ACHN (cell line): ENCODE measurements around the gene FUT9.

Source experiments
- DNase-seq: peaks from one replicate; pipeline ENCODE4 v3.0.0-alpha.2; 2015
- in situ Hi-C: cut with HindIII; loops from 2 replicates; pipeline ENCODE4 v1.10.0; 2017; ENCODE audit warnings: low sequenced_read_pairs, low pct_ligation_motif_present, low pct_unique_long_range_greater_than_20kb

Gene FUT9

DNA sequence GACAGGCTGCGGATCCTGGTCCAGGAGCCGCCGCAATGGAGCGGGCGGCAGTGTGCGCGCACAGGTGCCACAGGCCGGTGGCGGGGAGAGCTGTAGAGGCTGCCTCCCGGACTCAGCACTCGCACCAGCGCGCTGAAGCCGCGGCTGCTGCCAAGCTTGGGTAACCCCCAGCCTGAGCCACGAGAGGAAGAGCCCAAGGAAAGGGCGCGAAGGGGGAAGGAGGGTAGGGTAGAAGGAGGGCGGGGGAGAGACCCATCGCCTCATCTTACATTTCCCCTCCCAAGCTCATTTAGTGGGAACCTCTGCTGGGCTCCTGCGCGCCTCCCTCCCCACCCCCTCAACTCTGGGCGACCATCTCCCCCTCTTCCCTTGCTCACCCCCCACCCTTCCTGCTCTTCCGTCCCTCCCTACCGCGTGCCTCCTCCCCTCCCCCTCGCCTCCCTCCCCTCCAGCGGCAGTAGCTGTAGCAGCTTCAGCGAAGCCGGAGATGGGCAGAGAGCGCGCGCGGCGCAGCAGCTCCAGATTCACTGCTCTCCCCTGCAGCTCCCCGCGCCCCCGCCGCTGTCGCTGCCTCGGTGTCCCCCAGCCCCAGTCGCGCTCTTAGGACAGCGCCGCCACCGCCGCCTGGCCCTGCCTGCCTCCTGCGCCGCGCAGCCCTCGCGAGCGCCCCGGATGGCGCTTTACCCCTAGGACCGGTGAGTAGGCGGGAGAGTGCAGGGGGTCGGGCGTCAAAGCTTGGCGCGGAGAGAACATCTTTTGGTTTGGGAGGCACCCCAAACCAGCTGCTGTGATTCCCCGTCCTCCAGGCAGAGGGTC, at the start of gene FUT9:
FUT9 (plus strand) TSS at position 457 of the 816 bp plus-strand sequence. CDS start 187,182 bp downstream, outside the sequence.
- in situ Hi-C loops: no loop called here
- peak; percentile 12 for DNase-seq

DNA sequence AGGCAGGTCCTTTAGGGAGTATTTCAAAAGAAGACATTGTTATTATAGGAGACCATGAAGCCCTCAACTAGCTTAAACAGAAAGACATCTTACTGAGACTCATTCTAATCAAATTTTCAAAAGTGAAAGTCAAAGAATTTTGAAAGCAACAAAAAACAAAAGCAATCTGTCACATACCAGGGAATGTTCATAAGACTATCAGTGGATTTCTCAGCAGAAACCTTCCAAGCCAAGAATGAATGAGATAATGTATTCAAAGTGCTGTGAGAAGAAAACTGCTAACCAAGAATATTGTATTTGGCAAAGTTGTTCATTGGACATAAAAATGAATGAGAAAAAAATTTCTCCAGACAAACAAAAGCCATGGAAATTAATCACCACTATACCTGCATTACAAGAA, 48.2 kb upstream of the FUT9 start:
- in situ Hi-C loops: no loop called here

DNA sequence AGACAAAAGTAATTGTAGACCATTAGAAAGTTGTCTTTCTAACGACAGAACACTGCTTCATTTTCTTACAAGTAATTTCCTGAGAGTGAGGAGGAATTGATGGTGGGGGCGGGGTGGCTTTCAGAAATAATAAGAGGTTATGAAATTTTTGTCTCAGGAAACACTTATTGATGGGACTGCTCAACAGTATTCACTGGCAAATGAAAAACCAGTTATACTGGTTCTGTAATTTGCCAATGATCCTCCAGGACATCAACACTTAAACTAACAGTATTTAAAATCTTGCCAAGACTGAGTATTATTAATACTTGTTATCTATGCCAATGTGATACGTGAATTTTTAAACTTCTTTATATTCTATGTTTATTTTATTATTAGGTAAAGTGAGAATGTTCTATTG, 41.8 kb upstream of the FUT9 start:
- in situ Hi-C loops: no loop called here
- no peak for DNase-seq

More for the DNA sequence above, 48.2 kb upstream of the FUT9 start:
- DNase-seq: no peak

GRCh38 chr6:95978230-95978629, 37.5 kb upstream of the FUT9 start:
- in situ Hi-C loops: no loop called here
- DNase-seq: peak; percentile 14

- no peak for DNase-seq
- in situ Hi-C loops: no loop called here
Observed at GRCh38 chr6:95991906-95992305, 23.9 kb upstream of the FUT9 start.

GRCh38 chr6:95994151-95994550, 21.6 kb upstream of the FUT9 start:
- in situ Hi-C loops: no loop called here
- no peak for DNase-seq

DNA sequence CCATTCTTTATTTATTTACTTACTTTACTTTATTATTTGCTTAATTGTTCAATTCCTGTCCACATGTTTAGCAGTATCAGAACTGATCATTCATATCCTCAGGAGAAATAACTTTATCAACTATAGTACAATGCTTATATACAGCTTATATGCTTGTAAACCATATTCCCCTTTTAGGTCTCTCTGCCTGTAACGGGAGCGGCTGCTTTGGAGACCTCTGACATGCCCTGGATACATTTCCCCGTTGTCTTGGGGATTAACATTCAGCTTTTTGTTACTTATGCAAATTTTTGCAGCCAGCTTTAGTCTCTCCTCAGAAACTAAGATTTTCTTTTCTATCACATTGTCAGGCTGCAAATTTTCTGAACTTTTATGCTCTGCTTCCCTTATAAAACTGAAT, 17.6 kb upstream of the FUT9 start:
- DNase-seq: no peak
- in situ Hi-C loops: no loop called here

DNA sequence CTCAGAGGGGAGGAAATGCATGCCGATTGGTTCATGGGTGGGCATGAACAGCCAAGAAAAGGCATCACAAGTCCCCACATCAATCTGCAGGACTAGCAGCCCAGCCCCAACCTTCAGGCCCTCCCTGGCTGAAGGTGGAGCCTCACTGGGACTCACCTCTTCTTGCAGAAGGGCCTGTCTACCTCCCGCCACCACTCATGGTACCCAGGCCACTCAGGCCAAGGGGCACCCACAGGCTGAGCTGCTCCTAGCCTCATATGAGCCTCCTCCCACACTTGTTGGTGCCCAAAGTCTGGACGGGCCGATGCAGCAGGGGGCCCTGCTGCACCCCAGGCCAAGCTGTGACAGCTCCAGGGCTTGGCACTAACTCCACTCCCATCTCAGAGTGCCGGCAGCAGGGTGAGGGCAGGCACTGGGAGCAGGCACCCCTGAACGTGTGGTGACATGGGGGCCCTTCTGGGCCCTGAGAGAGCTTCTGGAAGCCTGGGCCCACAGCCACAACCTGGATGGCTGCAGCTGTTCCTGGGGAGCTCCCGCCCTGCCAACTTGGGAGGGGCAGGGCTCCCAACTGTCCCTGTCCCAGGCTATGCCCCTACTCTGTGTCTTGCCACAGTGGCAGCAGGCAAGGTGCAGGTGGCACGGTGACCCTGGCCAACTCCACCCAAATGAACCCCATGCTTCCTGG, 13.7 kb upstream of the FUT9 start:
- DNase-seq: no peak
- in situ Hi-C loops: no loop called here

- in situ Hi-C loops: no loop called here
- DNase-seq: no peak
Observed at GRCh38 chr6:96002576-96002910, 13.2 kb upstream of the FUT9 start.

DNA sequence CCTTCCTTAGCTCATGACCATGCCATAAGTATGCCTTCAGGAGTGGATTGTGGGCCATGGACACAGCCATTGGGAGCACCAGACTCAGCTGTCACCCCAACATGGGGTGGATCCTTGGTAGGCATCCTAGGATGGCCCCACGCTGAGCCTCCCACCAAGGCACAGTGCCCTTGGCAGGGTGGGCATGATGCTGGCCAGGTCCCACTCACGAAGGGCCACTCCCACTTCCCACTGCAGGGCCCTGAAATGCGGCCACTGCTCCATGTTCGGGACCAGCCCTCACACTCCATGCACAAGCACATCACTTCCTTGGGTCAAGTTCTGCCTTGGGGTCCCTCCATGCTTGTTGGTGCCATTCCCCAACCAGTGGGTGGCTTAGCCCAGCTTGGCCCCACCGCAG, 12.9 kb upstream of the FUT9 start:
- in situ Hi-C loops: no loop called here

GRCh38 chr6:96007663-96008062, 8.1 kb upstream of the FUT9 start:
- DNase-seq: no peak
- in situ Hi-C loops: no loop called here

More for the DNA sequence above, 12.9 kb upstream of the FUT9 start:
- no peak for DNase-seq

DNA sequence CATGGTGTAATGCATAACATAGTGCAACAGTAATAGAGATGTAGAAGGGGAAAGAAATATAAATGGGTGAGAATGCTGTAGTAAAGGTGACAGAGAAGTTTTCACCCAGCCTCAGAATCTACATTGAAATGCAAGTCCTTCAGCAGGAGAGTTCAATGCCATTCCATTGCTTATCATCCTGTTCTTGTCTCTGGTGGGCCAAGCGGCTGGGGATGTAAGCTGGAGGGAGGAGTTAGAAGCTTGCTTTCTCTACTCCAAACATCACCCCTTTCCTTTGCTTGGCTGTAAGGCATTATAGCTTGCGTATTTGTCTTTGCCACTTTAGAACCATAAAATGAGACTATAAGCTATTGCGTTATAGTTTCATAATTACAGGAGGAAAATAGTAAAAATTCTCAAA, 2.2 kb upstream of the FUT9 start:
- in situ Hi-C loops: no loop called here
- no peak for DNase-seq

GRCh38 chr6:96014846-96015517, 792 bp upstream of the FUT9 start:
- DNase-seq: no peak
- in situ Hi-C loops: no loop called here

- DNase-seq: no peak
- in situ Hi-C loops: no loop called here
Observed at GRCh38 chr6:96016334-96017069, 728 bp downstream of the FUT9 start.

GRCh38 chr6:96017070-96017359, 1.2 kb downstream of the FUT9 start:
- in situ Hi-C loops: no loop called here
- DNase-seq: no peak

DNA sequence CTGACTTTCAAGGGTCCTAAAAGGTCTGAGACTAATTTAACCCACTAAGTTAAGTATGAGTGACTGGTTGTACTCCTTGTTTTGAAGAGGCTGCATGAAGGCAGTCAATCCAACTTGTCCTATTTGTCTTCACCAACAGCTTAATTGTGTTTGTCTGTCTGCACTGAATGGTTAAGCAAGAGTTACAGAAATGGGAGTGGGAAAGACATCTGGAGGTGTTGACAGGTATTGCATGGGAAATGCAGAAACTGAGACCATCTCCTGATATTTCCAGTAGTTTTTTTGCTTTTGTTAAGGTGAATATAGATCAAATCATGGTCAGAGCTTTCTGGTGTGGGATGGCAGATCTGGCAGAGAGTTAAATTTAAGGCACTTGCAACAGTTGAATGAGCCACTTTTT, 6.5 kb downstream of the FUT9 start:
- no peak for DNase-seq
- in situ Hi-C loops: no loop called here

GRCh38 chr6:96032661-96033060, 16.9 kb downstream of the FUT9 start:
- DNase-seq: no peak
- in situ Hi-C loops: no loop called here

DNA sequence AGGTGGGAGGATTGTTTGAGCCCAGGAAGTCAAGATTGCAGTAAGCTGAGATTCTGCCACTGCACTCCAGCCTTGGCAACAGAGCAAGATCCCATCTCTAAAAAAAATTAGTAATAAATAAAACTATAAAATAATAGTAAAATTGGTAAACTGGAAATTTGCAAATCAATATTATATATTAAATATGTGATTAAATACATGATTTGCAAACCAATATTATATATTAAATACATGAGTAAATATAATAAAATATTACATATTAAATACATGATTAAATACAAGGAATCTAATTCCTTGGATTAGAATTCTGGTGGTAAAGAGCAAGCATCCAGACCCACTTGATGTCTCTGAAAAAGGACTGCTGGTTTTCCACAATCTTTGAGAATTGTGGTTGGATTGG, 35.8 kb downstream of the FUT9 start:
- in situ Hi-C loops: no loop called here
- DNase-seq: no peak

DNA sequence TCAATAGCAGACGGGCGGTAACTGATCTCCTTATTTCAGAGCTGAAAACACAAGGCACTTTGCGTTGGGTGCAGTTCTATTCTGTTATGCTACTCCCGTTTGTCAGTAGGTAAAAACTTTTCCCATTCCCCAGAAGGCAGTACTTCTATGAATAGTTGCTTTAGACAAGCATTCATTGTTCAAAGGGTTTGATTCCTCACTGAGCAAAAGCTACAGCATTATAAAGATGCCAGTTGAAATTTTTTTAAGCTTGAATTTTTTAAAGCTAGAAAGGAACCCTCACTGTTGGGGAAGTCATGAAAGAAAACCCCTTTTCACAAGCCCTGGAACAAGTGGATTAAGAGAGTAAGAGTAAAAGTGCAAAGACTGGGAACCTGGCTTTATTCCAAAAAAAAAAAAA, 42.3 kb downstream of the FUT9 start:
- in situ Hi-C loops: no loop called here
- DNase-seq: no peak
